Activated T-cell treated with anti-CD3 and anti-CD28 coated beads, Interleukin-2, amount 50 U/mL, for 72 hours (primary cell): Measurements from ENCODE around the gene RNF215. TPM values are rescaled to one million over a fixed set of nuclear protein-coding genes. Genes with fewer than 3 reads are reported as not detected.

Experiments
- ATAC-seq, 2 donors: fragments of 150-1000 bp; cut with Tn5 transposase; replicated peaks in 1 of 2; 2 replicates each; pipeline ENCODE4 v1.10.0; 2021; ENCODE audit warnings: moderate library complexity in 2 of 2, mild to moderate bottlenecking in 1 of 2
- DNase-seq, 2 donors: peaks; one replicate each; pipeline ENCODE4 v3.0.0; 2021 to 2022; ENCODE audit warnings: mixed read lengths in 1 of 2
- H3K27ac Mint-ChIP-seq: one replicate; pipeline ENCODE4 v1.8.0; 2022; ENCODE audit warnings: mild to moderate bottlenecking, moderate library complexity, mixed read lengths
- H3K27me3 Mint-ChIP-seq: one replicate; pipeline ENCODE4 v1.8.0; 2022; ENCODE audit warnings: low read depth, mixed read lengths
- H3K36me3 Mint-ChIP-seq, 2 donors: one replicate each; pipeline ENCODE4 v1.8.0; 2022; ENCODE audit warnings: mixed read lengths in 2 of 2, mild to moderate bottlenecking in 1 of 2; ENCODE audit not compliant: insufficient read depth in 2 of 2
- H3K4me1 Mint-ChIP-seq: one replicate; pipeline ENCODE4 v1.8.0; 2022; ENCODE audit warnings: low read depth, mixed read lengths
- H3K4me3 Mint-ChIP-seq, 2 donors: one replicate each; pipeline ENCODE4 v1.8.0; 2022; ENCODE audit warnings: mild to moderate bottlenecking in 2 of 2, mixed read lengths in 2 of 2, moderate library complexity in 2 of 2
- H3K9me3 Mint-ChIP-seq, 2 donors: one replicate each; pipeline ENCODE4 v1.8.0; 2022; ENCODE audit warnings: mixed read lengths in 2 of 2
- total RNA-seq, 2 donors: library from RNA; stranded (reverse); gene quantifications; one replicate each; pipeline ENCODE4 v1.2.3, GENCODE V29; 2022

The RNF215 gene
- total RNA-seq, 2 donors from 2014 or later, result 8.4 to 12.4 TPM

- Mint-ChIP-seq H3K36me3 (peaks cover 0 to under 1% of the 10 kb centered on the region in 2 donors), H3K4me1 (peaks cover 32% of the 10 kb centered on the region), H3K4me3 (peak overlapping the region; percentile 86 to 90), H3K9me3 (no peaks in the 10 kb centered on the region), H3K27ac (no peak overlapping the region), H3K27me3 (no peaks in the 10 kb centered on the region)
- DNase-seq (no peak), ATAC-seq (peak in 1 of 2 donors; percentile 21)
Observed at GRCh38 chr22:30398685-30399680, 11.8 kb upstream of the RNF215 start.

DNA sequence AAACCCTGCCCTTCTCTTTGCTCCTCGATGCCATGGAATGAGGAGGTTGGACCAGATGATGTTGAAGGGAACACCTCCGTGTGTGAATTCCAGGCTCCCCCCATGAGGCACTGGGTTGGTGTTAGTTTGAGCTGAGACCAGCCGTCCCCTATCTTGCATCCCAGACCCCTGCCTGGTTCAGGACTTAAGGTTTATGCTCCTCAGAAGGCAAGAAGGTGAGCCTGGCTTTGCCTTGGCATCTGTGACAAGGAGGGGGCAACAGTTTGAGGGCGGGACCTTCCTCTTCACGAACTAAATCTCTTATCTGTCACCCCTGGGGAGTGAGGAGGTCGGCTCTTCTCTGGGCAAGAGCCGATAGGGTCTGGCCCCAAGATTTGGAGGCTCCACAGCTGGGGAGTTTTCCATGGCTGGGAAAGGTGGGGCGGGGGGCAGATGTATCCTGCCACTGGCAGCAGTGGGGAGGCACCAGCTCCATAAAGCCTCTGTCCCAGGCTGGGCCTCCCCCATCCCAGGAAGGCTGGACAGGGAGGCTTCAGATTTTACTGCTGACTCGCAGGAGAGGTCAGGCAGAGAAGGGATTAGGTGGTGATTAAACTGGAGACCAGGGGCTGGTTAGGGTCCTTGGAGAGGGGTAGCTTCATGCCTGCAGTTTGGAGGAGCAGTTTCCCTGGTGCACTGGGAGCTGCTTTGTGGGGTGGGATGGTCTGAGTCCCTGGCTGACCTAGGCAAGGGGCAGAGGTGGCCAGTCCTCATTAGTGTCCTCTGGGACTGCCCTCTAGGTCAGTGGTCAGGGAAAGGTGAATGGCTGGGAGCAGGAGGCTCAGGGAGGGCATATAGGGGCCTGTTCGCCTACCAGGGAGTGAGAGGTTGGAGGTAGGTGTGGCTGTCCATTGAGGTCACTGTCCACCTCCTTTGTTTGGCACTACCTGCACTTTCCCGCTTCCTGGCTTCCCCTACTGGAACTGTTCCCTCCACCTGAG is 10.7 kb upstream of the RNF215 start:
- ATAC-seq (peak in 1 of 2 donors; percentile 5), DNase-seq (no peak)
- H3K27me3 Mint-ChIP-seq, result no peaks in the 10 kb centered on the region
- peak overlapping the region; percentile 86 to 90 for H3K4me3 Mint-ChIP-seq
- H3K27ac Mint-ChIP-seq, result no peak overlapping the region
- H3K36me3 Mint-ChIP-seq, result no peaks in the 10 kb centered on the region
- H3K9me3 Mint-ChIP-seq, result no peaks in the 10 kb centered on the region
- peaks cover 42% of the 10 kb centered on the region for H3K4me1 Mint-ChIP-seq

- H3K9me3 Mint-ChIP-seq, result no peaks in the 10 kb centered on the region
- H3K4me3 Mint-ChIP-seq, result peak within 1 kb of the TSS; percentile 86 to 90
- DNase-seq, result peak; percentile 71 to 77
- H3K27me3 Mint-ChIP-seq, result no peaks in the 10 kb centered on the region
- no peak within 1 kb of the TSS for H3K27ac Mint-ChIP-seq
- peak; percentile 87 to 89 for ATAC-seq
- peaks cover 50% of the 10 kb centered on the region for H3K4me1 Mint-ChIP-seq
- no peaks in the 10 kb centered on the region for H3K36me3 Mint-ChIP-seq
Observed at GRCh38 chr22:30396871-30397655, 9.9 kb upstream of the RNF215 start, which contains the start of gene SEC14L2. TSS of gene SEC14L2 (plus strand) at chr22:30397018. CDS start at chr22:30397117, 99 bp downstream.

- Mint-ChIP-seq H3K4me3 (no peak overlapping the region), H3K36me3 (no peaks in the 10 kb centered on the region), H3K9me3 (no peaks in the 10 kb centered on the region), H3K4me1 (peaks cover 57% of the 10 kb centered on the region), H3K27ac (no peak overlapping the region), H3K27me3 (no peaks in the 10 kb centered on the region)
- no peak for DNase-seq
- ATAC-seq, result no peak
Observed at GRCh38 chr22:30393885-30394284, 6.7 kb upstream of the RNF215 start.

DNA sequence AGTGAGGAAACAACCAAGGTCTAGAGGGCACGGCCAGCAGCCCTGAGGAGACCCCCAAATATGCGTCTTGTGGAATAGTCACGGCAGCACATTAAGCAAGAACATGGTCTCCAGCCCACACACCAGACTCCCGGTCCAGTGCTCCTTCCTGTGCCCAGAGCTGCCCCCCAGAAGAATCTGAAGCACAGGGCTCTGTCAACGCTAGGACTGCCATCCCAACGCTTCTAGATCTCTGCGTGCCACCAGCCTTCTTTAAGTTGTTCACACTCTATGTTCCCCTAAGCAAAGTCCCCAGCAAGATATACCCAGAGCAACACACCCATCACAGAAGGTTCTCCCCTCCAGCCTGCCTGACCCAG is 6.1 kb upstream of the RNF215 start:
- Mint-ChIP-seq H3K4me3 (no peak overlapping the region), H3K4me1 (peaks cover 51% of the 10 kb centered on the region), H3K9me3 (no peaks in the 10 kb centered on the region), H3K36me3 (no peaks in the 10 kb centered on the region), H3K27ac (peak overlapping the region; percentile 58), H3K27me3 (no peaks in the 10 kb centered on the region)
- ATAC-seq, result no peak
- DNase-seq, result no peak

DNA sequence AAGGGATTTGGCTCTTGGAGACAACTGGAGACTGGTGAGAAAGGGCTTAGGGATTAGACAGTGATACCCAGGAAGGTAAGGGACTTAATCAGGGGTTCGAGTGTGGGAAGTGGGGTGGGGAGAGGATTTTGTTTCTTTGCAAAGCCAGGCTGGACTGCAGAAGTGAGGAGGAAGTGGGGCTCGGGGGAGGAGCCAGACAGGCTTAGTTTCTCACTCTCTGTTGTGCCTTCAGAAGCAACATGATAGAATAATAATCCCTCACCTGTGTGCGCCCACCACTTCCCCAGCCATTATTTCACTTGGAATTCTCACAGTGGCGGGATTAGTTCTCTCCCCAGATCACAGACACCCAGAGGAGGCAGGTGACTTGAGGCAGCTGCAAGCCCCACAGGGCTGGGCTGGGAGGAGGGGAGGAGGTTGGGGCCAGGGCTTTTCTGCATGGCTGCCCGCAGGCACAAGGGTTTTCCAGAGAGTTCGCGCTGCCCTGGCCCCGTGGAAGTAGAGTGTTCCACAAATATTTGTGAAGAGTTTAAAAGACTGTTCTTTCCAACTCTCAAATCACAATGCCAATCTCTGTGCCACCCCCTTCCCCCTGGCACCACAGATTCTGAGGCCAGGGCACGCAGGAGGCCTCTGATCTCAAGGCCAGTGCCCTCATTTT is 5.6 kb upstream of the RNF215 start:
- Mint-ChIP-seq H3K36me3 (no peaks in the 10 kb centered on the region), H3K27me3 (no peaks in the 10 kb centered on the region), H3K4me1 (peaks cover 46% of the 10 kb centered on the region), H3K27ac (no peak overlapping the region), H3K4me3 (no peak overlapping the region), H3K9me3 (no peaks in the 10 kb centered on the region)
- DNase-seq (peak in 1 of 2 donors; percentile 16), ATAC-seq (no peak)

GRCh38 chr22:30390974-30391691 is 3.9 kb upstream of the RNF215 start:
- no peaks in the 10 kb centered on the region for H3K36me3 Mint-ChIP-seq

GRCh38 chr22:30386608-30386959 is 627 bp downstream of the RNF215 start:
- ATAC-seq (no peak), DNase-seq (no peak)
- no peak overlapping the region for H3K27ac Mint-ChIP-seq
- H3K4me1 Mint-ChIP-seq, result peaks cover 19% of the 10 kb centered on the region
- no peaks in the 10 kb centered on the region for H3K36me3 Mint-ChIP-seq
- H3K4me3 Mint-ChIP-seq, result peak overlapping the region; percentile 56 to 86
- H3K9me3 Mint-ChIP-seq, result no peaks in the 10 kb centered on the region
- H3K27me3 Mint-ChIP-seq, result no peaks in the 10 kb centered on the region

More at GRCh38 chr22:30390974-30391691, 3.9 kb upstream of the RNF215 start:
- DNase-seq, result peak; percentile 80 to 84
- Mint-ChIP-seq H3K27me3 (no peaks in the 10 kb centered on the region), H3K27ac (peak overlapping the region; percentile 76), H3K4me3 (peak overlapping the region; percentile 3 to 29), H3K9me3 (no peaks in the 10 kb centered on the region), H3K4me1 (peaks cover 47% of the 10 kb centered on the region)
- ATAC-seq, result peak; percentile 61 to 62

DNA sequence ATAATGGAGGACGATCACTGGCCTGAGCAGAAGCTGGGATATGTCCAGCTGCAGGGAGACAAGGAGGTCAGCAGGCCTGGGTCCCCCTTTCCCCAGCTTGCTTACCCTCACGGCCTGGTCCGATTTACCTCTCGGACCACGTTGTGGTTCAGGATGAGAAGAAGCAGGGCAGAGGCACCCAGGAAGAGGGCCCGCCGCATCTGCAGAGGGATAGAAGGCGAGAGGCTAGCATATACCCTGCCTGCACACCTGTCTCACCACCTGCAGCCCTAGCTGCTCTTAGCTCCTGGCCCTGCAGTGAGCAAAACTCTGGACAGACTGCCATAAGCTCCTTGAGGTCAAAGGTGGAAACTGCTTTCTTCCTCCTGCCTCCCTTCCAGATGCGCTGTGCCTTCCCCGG is 1.3 kb downstream of the RNF215 start:
- peak overlapping the region in 1 of 2 donors; percentile 86 for H3K4me3 Mint-ChIP-seq
- no peak overlapping the region for H3K27ac Mint-ChIP-seq
- no peaks in the 10 kb centered on the region for H3K36me3 Mint-ChIP-seq
- peaks cover 19% of the 10 kb centered on the region for H3K4me1 Mint-ChIP-seq
- no peaks in the 10 kb centered on the region for H3K9me3 Mint-ChIP-seq
- ATAC-seq (no peak), DNase-seq (no peak)
- H3K27me3 Mint-ChIP-seq, result no peaks in the 10 kb centered on the region

DNA sequence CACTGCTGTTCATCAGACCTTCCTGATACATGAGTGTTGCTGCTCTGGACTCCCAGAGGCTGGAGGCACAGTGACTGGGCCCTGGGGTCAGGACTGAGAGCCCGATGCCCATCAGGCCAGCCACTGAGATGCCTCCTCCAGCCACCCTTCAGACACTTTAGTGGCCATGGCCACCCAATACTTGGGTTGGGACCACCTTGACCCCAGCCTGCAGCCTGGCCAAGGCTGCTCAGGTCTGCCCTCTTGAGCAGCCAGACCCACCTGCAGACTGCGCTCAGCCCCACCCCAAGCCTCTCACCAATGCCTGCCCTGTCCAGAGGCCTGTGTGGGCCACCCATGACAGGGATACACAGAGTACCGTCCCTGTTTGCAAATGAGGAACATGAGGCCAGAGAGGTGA is 4.2 kb downstream of the RNF215 start:
- Mint-ChIP-seq H3K27ac (no peak overlapping the region), H3K36me3 (no peaks in the 10 kb centered on the region), H3K27me3 (no peaks in the 10 kb centered on the region), H3K4me1 (peaks cover 24% of the 10 kb centered on the region), H3K4me3 (no peak overlapping the region), H3K9me3 (no peaks in the 10 kb centered on the region)
- no peak for DNase-seq
- ATAC-seq, result no peak

DNA sequence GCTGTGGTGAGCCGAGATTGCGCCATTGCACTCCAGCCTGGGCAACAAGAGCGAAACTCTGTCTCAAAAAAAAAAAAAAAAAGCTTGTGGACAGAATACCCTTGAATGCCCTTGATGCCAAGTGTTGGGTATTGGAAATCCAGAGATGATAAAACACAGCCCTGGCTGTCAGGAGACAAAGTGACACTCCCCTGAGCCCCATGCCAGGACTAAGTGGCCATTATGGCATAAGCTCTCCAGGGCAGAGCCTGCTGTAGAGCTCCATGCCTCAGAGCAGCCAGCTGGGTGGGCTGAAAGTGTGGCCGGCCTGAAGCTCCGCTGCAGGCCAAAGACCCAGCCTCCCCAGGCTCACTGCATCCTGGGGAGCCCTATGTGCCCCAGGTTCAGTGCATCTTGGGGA is 4.9 kb downstream of the RNF215 start:
- Mint-ChIP-seq H3K9me3 (no peaks in the 10 kb centered on the region), H3K27ac (no peak overlapping the region)
- ATAC-seq, result no peak

More for the DNA sequence above, 4.9 kb downstream of the RNF215 start:
- no peak for DNase-seq
- Mint-ChIP-seq H3K27me3 (no peaks in the 10 kb centered on the region), H3K4me3 (no peak overlapping the region), H3K4me1 (peaks cover 21% of the 10 kb centered on the region), H3K36me3 (no peaks in the 10 kb centered on the region)
